Dermis microvascular lymphatic vessel endothelial cell (primary cell): ENCODE data around the gene MAGIX. TPM values are rescaled to one million over a fixed set of nuclear protein-coding genes. Genes with fewer than 3 reads are reported as not detected.
A peak's percentile ranks its signal among the peaks of the same experiment; 100 is the strongest.

ENCODE experiments used
- DNase-seq, 2 donors: peaks; one replicate each; pipeline versions ENCODE4 v3.0.0 to v3.0.0-alpha.2; 2010; ENCODE audit warnings: low read depth in 2 of 2
- total RNA-seq: library from RNA; depleted of rRNA; stranded (reverse); fragments of >200 nt; gene quantifications from 2 replicates; pipeline ENCODE4 v1.2.1, GENCODE V29; 2014

Gene MAGIX
- total RNA-seq, 1 donor from 2014 or later, result 0.39 TPM

DNA sequence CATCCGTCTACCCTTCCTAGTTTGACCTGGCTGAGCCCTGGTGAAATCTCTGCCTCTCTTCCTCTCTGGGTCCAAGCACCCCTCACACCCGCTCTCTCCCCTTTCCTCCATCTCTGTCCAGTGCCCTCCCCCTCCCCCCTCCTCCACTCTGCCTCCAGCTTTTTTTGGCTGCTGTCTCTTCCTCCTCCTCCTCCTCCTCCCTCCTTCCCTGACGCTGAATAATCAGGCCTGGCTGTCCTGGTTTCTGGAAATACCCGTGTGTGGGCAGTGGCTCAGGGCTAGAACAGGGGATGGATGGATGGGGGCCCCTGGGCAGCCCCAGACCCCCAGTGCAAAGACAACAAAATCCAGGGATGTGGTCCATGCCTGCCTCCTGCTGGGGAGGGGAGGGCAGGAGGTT is 42.2 kb downstream of the MAGIX start:
- no peak for DNase-seq

DNA sequence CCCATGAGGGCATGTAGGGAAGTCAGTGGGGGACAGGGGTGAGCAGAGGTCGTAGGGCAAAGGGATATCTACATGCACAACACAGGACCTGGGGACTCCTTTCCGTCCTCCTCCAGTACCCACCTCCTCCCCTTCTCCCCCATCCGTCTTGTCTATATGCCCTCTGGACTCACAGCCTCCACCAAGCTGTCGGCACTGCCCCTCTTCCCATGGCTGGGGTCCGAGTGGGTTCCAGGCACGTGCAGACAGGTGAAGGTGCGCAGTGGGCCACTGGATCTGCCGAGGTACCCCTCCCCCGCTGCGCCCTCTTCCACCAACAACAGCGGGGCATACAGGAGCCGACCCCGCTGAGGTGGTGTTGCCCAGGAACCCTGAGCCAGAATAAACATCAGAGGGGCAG is 42.9 kb downstream of the MAGIX start:
- DNase-seq, result no peak

DNA sequence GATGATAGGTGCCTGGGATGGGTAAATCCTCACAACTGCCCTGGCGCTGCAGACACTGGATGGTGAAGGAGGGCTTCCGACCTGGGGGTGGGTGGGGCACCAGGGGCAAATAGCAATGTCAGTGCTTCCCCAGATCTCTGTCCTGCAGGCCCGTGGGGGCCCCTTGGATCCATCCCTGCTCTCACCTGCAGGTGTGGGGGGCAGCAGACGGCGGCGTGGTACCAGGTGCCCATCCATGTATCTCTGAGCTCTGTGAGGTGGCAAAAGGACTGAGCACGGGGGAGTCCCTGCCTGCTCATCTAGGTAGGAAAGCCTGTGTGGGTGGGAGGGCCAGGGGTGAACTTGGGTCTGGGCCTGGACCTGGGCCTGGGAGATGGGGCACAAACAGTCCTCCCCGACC is 44.0 kb downstream of the MAGIX start:
- DNase-seq, result no peak

DNA sequence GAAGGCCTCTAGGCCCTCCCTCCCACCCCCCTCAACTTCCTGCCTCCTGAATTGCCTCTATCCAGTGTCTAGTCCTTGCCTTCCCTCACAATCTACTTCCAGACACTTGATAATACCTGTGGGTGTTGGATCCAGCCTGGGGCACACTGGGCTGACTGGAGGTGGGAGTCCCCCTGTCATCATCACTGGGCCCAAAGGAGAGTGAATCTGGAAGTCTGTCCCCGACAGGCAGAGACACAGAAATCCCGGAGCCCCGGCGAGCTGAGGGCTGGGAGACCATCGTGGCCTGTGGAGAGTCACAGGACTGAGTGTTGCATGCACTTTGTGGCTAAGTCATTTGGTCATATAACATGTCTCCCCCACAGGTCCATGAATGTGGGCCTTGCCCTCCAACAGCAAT is 45.8 kb downstream of the MAGIX start:
- no peak for DNase-seq

DNA sequence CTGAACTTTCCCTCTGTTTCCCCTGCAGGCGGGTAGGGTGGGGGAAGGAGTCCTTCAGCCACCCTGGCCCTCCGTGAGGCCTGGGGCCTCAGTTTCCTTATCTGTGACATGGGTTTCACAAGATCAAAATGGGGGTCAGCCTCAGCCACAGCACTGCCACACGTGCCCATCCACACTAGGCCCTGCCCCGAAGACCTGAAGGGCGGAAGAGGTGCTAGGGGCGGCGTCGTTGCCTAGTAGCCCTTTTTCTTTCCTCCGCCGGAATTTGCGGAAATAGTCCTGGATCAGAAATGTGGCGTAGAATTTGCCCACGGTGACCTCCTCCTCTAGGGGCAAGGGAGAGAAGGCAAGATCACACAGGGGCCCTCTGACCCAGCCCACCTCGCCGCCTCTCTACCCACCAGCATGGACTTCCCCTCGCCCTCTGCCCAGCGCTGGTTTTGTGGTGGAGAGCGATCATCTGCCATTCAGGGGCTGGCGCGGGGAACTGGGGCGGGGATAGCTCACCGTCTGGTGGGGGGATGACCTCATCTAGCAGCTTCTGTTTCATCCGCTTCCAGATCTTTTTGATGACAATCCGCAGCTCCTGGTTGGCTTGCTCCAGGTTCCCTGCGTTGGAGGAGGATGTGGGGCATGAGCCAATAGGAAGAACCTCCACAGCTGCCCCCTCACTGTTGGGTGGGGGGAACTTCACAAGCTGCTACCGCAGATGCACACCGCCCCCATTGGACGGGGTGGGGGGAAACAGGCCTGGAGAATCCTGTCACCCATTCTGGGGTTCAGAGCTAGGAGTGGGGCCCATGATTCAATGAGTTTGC is 47.1 kb downstream of the MAGIX start:
- DNase-seq, result peak in 1 of 2 donors; percentile 22

DNA sequence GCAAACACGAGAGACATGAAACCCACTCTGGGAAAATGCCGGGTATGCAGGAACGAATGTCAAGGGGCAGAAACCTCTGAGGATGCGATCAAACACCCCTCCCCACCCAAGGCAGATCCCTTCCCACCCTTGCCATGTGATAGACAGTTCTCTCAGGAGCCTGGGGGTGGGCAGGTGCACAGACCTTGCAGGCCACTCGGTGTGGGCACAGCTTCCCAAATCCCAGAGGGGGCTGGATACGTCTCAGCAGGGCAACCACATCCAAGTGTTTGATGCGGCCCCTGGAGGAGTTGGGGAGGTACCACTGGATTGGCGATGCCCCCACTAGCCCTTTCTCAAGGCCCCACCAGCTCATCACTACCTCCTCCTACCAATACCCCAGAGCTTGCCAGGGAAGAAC is 47.8 kb downstream of the MAGIX start:
- no peak for DNase-seq

DNA sequence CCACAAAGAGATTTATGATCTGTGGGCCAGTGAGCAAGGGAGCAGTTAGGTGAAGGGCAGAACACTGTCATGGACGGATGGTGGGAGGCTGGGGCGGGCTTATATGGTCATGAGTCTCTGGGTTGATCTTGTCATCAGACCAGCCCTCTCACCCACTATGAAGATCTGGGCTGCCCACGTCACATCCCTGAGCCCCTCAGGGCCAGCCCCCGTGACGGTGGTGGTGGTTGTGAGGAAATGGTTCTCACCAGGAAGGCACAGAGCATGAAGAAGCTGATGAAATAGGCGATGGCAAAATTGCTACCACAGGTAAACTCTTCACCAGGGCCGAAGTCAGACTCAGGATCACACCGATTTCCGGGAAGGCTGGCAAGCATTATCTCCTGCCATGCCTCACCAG is 48.5 kb downstream of the MAGIX start:
- DNase-seq, result no peak

DNA sequence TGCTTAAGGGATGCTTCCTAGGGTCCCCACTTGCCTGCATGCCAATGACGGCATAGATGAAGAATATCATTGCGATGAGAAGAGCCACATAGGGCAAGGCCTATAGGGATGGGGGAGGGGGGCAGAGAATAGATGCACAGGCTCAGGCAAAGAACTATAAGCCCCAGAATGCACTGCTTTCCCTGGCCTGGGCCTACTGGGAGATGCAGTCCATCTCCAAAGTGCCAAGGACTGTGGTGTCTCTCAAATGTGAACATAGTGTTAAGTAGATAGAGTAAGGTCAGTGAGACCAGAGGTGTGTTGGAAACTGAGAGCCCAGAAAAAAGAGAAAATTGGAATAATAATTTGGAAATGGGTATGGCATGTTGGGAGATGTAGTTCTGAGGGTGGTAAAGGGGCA is 49.7 kb downstream of the MAGIX start:
- DNase-seq, result no peak

DNA sequence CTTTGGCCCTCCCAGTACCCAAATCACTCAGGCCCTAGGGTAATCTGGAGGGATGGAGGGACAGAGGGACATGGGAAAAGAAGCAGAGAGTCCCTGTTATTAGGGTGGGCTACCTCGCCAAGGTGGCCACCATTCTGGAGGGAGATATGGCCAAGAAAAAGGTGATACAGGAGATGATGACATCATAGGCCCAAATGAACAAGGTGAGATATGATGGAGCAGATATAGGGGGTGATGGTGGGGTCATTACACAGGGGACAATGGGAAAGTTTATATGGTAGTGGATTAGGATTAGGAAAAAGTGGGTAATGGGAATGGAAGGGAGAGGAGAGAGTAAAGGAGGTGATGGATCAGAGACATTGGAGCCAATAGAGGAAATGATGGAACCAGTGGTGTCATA is 50.3 kb downstream of the MAGIX start:
- DNase-seq, result no peak

DNA sequence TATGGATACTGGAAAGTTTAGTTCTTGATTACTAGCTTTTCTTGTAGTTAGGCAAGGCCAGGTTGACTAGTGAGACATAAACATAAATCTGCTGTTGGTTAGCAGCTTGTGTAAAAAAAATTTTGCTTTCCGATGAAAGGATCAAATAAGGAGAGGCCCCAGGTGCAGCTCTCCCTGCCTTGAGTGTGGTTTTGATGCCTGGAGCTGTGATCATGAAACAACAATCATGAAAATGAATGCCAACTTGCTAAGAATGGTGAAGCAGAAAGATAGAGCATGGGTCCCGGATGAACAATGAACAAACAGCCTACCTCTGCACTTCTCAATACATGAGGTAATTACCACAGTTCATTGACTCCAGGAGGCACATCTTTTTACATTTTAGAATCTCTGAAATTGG is 51.9 kb downstream of the MAGIX start:
- no peak for DNase-seq

DNA sequence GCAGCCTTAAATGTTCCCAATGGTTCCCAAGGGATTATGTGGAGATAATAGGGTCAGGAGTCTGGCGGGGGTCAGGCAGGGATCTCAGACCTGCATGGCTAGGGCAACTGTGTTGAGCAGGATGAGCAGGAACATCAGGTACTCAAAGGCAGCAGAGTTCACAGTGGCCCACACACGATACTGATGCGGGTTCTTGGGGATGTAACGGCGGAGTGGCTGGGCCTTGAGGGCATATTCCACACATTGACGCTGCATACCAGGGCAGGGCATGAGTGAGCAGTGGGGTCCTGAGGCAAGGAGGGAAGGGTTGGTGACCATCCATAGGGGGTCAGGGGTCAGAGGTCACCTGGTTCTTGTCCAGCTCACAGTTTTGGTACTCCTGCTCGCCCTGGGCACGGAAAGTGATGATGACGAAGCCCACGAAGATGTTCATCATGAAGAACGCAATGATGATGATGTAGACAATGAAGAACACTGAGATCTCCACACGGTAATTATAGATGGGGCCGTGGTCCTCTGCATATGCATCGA is 52.5 kb downstream of the MAGIX start:
- no peak for DNase-seq

Other genes with a start within 250 kb of the MAGIX start
- gene PIM2, start 243.7 kb upstream of the MAGIX start, total RNA-seq, result 3.3 and 3.9 TPM in 2 replicates
- gene OTUD5, start 205.2 kb upstream of the MAGIX start, total RNA-seq, result 22.1 and 32.1 TPM in 2 replicates
- 0.13 and 0.25 TPM in 2 replicates for gene KCND1, start 190.9 kb upstream of the MAGIX start, total RNA-seq
- 10.9 and 15.7 TPM in 2 replicates for gene GRIPAP1, start 160.5 kb upstream of the MAGIX start, total RNA-seq
- gene TFE3, start 119.4 kb upstream of the MAGIX start, total RNA-seq, result 9.5 and 15.6 TPM in 2 replicates
- 0.39 and 1.6 TPM in 2 replicates for gene CCDC120, start 103.8 kb upstream of the MAGIX start, total RNA-seq
- 2.8 and 5.4 TPM in 2 replicates for gene PRAF2, start 88.8 kb upstream of the MAGIX start, total RNA-seq
- 16.0 and 18.7 TPM in 2 replicates for gene WDR45, start 82.9 kb upstream of the MAGIX start, total RNA-seq
- gene GPKOW, start 39.0 kb upstream of the MAGIX start, total RNA-seq, result 16.8 and 19.1 TPM in 2 replicates
- 12.0 and 12.2 TPM in 2 replicates for gene PLP2, start 9.1 kb downstream of the MAGIX start, total RNA-seq
- 3.0 and 4.4 TPM in 2 replicates for gene PRICKLE3, start 23.6 kb downstream of the MAGIX start, total RNA-seq
- gene SYP, start 37.4 kb downstream of the MAGIX start, total RNA-seq, result 0.13 TPM in 2 replicates
- gene CACNA1F, start 70.6 kb downstream of the MAGIX start, total RNA-seq, result under 0.01 TPM in 2 replicates
- 7.6 and 8.5 TPM in 2 replicates for gene CCDC22, start 72.7 kb downstream of the MAGIX start, total RNA-seq
- gene FOXP3, start 102.0 kb downstream of the MAGIX start, total RNA-seq, result not detected in 2 replicates
- gene PPP1R3F, start 107.0 kb downstream of the MAGIX start, total RNA-seq, result 1.0 and 3.2 TPM in 2 replicates
- not detected in 2 replicates for gene GAGE10, start 140.9 kb downstream of the MAGIX start, total RNA-seq
- not detected in 2 replicates for gene GAGE12J, start 159.3 kb downstream of the MAGIX start, total RNA-seq
- not detected in 2 replicates for gene GAGE13, start 168.8 kb downstream of the MAGIX start, total RNA-seq